ENCODE measurements around the gene PIGZ.

PIGZ gene

DNA sequence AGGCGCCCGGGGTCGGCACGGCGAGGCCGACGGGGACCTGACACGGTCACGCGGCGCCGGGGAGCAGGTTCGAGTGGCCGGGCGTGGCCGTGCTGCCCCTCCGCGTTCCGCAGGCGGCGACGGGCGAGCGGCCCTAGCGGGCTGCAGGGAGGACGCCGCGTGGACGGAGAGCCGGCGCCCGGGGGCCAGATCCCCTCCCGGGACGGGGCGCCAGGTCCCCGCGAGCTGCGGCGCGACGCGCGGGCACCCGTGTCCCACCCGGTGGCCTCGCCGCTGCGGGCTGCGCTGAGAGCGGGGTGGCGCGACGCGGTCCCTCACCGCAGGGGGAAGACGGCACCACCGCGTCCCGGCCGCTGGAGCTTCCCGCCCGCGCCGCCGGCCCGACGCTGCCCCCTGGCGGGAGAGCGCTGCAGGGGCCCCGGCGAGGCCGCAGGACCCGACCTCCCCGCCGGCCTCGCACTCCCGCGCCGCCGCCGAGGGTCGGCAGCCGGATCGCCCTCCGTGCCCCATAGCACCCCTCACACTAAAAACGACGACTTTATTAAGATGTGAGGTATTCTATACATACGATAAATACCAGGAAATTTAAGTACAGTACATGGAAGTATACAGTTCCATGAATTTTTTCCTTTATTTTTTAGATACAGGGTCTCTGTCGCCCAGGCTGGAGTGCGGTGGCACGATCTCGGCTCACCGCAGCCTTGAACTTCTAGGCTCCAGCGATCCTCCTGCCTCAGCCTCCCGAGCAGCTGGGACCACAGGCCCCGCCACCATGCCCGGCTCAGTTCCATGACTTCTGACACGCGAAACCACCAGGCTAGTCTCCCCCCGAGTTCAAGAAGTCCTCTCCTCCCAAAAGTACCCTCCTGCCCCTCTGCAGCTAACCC lies 1.3 kb upstream of the PIGZ start:
- peak; percentile 32 for DNase-seq (ENCODE audit: low read depth)
- H3K4me3 ChIP-seq (ENCODE audit: control insufficient read depth, low read depth, low read length) = peak overlapping the region; percentile 53
- no peak for TF ChIP-seq CTCF (conservative IDR thresholded peaks at IDR 0.05; ENCODE audit: control insufficient read depth, insufficient read depth, low read depth, low read length)

GRCh38 chr3:196969134-196969659 lies 564 bp upstream of the PIGZ start:
- no peak for TF ChIP-seq CTCF (conservative IDR thresholded peaks at IDR 0.05; ENCODE audit: control insufficient read depth, insufficient read depth, low read depth, low read length)
- H3K4me3 ChIP-seq (ENCODE audit: control insufficient read depth, low read depth, low read length) = peak overlapping the region; percentile 53
- peak; percentile 19 for DNase-seq (ENCODE audit: low read depth)

DNA sequence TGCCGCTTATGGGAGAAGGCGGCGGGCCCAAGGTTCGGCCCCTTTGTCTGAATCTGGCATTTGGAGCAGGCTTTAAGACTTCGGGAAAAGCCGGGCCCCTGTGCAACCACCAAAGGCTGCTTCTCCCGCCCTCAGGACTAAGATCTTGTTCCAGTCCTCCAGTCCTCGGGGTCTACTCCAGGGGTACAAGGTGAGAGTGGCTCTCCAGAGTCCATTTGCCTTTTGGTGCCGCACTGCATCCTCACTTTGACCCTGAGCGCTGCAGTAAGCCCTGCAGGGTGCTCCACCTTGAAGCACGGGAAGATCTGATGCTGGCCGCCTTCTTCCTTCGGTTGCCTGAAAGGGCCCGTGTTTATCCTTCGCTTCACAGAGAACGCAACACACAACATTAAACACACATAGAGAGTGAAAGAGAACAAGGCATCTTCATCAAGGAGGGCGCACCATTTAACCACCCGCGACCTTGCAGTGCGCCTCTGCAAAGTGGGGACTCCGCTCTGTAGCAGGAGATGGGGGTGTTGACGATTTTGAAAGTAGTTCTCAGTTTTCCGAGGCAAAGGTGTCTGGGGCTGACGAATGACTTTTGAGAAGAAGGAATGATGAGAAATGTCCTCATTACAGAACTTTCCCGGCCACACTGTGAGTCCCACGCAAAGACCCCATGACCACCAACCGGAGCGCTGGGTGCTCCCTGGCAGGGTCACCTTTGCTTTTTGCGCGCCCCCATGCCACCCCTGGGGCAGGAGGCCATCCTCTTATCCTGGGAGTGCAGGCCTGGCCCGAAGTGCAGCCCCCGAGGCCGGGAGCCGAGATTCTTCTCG lies 1.0 kb downstream of the PIGZ start:
- peak overlapping the region; percentile 58 for H3K4me3 ChIP-seq (ENCODE audit: control insufficient read depth, low read depth, low read length)
- TF ChIP-seq CTCF (conservative IDR thresholded peaks at IDR 0.05; ENCODE audit: control insufficient read depth, insufficient read depth, low read depth, low read length) = no peak
- no peak for DNase-seq (ENCODE audit: low read depth)

- H3K4me3 ChIP-seq (ENCODE audit: control insufficient read depth, low read depth, low read length) = no peak overlapping the region
- TF ChIP-seq CTCF (conservative IDR thresholded peaks at IDR 0.05; ENCODE audit: control insufficient read depth, insufficient read depth, low read depth, low read length) = no peak
- no peak for DNase-seq (ENCODE audit: low read depth)
These were observed 1.9 kb downstream of the PIGZ start for GRCh38 chr3:196966526-196967401.

DNA sequence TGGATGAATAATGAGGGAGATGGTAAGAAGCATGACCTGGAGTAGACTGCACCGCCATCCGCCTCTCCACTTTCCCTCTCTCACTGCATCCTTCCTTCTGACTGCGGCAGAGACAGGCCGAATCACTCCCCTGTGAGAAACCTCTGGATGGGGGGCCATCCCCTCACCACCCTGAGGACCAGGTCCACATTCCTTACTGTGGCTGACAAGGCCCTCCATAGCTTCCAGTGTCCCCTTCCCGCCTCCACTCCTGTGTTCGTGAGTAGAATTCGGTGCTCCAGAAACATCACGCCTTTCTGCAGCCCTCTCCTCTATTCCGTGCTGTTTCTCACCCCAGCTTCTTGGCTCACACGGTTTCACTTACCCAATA lies 2.8 kb downstream of the PIGZ start:
- DNase-seq (ENCODE audit: low read depth) = no peak
- H3K4me3 ChIP-seq (ENCODE audit: control insufficient read depth, low read depth, low read length) = no peak overlapping the region
- no peak for TF ChIP-seq CTCF (conservative IDR thresholded peaks at IDR 0.05; ENCODE audit: control insufficient read depth, insufficient read depth, low read depth, low read length)
